ENCODE results near the gene RNF181.

DNA sequence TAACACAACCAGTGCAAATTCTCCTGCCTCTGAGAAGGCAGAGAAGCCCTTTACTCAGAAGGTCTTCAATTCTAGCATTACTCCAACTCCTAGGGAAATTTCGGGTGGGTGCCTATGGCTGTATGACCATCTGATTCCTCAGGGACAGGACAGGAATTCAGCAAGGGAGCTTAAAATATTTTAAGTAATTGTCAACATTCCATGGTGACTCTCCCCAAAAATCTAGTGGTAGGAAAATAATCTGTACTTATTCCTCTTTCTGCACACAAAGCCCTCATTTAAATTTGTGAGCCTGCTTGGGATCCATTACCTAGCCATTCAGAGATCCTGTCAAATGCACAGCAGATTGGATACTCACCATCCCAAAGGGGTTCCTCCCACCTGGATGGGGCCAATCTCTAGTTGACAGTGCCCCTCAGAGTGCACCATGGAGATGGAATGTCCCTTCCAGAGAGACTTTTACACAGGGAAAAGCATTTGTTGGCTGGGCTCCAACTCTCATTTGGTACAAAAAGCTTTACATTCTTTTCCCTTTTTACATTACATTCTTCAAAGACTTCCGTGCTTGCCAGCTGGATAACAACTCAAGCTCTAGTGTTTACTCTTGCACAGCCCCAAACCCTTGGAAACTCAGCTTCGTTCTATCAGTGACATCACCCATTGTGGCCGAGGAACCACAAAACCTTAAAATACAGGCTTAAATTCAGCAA lies 10.0 kb downstream of the RNF181 start:
- TF ChIP-seq POLR2AphosphoS5 (IDR thresholded peaks at IDR 0.05; ENCODE audit: borderline replicate concordance, low read depth, low read length) (no peak; the same call in 1 of the 2 replicates), FOXP2 (optimal IDR thresholded peaks at IDR 0.05; ENCODE audit: control extremely low read depth, extremely low read length, insufficient read depth) (no peak), EZH2 (IDR thresholded peaks at IDR 0.05) (no peak)

Measured in SK-N-MC (cell line).